ENCODE measurements around the gene AP5S1. TPM values are rescaled to one million over a fixed set of nuclear protein-coding genes. Genes with fewer than 3 reads are reported as not detected.
A peak's percentile ranks its signal among the peaks of the same experiment; 100 is the strongest.

AP5S1 gene
- total RNA-seq, 1 experiment from 2014 or later: 2.8 TPM

GRCh38 chr20:3795511-3796468, 24.6 kb upstream of the AP5S1 start, which contains the start of gene CDC25B (continued):
- TF ChIP-seq FOXP4 (CRISPR knock-in tag; IDR thresholded peaks at IDR 0.05) (peak; percentile 45; the same call in 1 of the 2 replicates), ZNF396 (CRISPR knock-in tag; IDR thresholded peaks at IDR 0.05; ENCODE audit: borderline replicate concordance) (no peak), ZNF121 (CRISPR knock-in tag; IDR thresholded peaks at IDR 0.05) (peak; percentile 42; the same call in 1 of the 2 replicates), CREB1 (CRISPR knock-in tag; IDR thresholded peaks at IDR 0.05) (no peak), E2F5 (CRISPR knock-in tag; IDR thresholded peaks at IDR 0.05) (no peak), IRF2 (CRISPR knock-in tag; IDR thresholded peaks at IDR 0.05; ENCODE audit: borderline replicate concordance, low read depth) (no peak), ATF2 (CRISPR knock-in tag; IDR thresholded peaks at IDR 0.05; ENCODE audit: borderline replicate concordance, low read depth) (no peak), ZNF416 (CRISPR knock-in tag; IDR thresholded peaks at IDR 0.05) (no peak), JUN (CRISPR knock-in tag; IDR thresholded peaks at IDR 0.05) (no peak), ZNF317 (CRISPR knock-in tag; IDR thresholded peaks at IDR 0.05; ENCODE audit: borderline replicate concordance, low read depth) (no peak), FOXP1 (CRISPR knock-in tag; IDR thresholded peaks at IDR 0.05; ENCODE audit: borderline replicate concordance) (peak; percentile 81; the same call in 1 of the 2 replicates), SMAD3 (CRISPR knock-in tag; IDR thresholded peaks at IDR 0.05; ENCODE audit: borderline replicate concordance) (peak; percentile 30; the same call in 1 of the 2 replicates), ZNF512 (CRISPR knock-in tag; IDR thresholded peaks at IDR 0.05; ENCODE audit: borderline replicate concordance) (no peak), NR3C1 (CRISPR knock-in tag; conservative IDR thresholded peaks at IDR 0.05; ENCODE audit: low read depth) (no peak), ATF3 (CRISPR knock-in tag; conservative IDR thresholded peaks at IDR 0.05) (no peak), GRHL2 (CRISPR knock-in tag; IDR thresholded peaks at IDR 0.05; ENCODE audit: insufficient replicate concordance, severe bottlenecking) (no peak), ZNF671 (CRISPR knock-in tag; IDR thresholded peaks at IDR 0.05) (no peak), ATF1 (CRISPR knock-in tag; IDR thresholded peaks at IDR 0.05) (no peak), ESRRA (CRISPR knock-in tag; IDR thresholded peaks at IDR 0.05; ENCODE audit: borderline replicate concordance) (peak; percentile 96), ZNF281 (CRISPR knock-in tag; IDR thresholded peaks at IDR 0.05) (no peak), ZNF219 (CRISPR knock-in tag; IDR thresholded peaks at IDR 0.05; ENCODE audit: borderline replicate concordance) (no peak), ERG (CRISPR knock-in tag; IDR thresholded peaks at IDR 0.05) (no peak), STAT6 (CRISPR knock-in tag; conservative IDR thresholded peaks at IDR 0.05; ENCODE audit: low read depth) (no peak), TEAD4 (CRISPR knock-in tag; IDR thresholded peaks at IDR 0.05) (no peak), RORB (CRISPR knock-in tag; IDR thresholded peaks at IDR 0.05) (no peak)

Measured in WTC11 (cell line).